Fibroblast of the aortic adventitia (primary cell): ENCODE results near the gene THSD1. TPM values are rescaled to one million over a fixed set of nuclear protein-coding genes. Genes with fewer than 3 reads are reported as not detected.

Source experiments
- DNase-seq: peaks from one replicate; pipeline ENCODE4 v3.0.0-alpha.2; 2010; ENCODE audit warnings: low read depth
- H3K4me3 ChIP-seq: 2 replicates; pipeline ENCODE4 v1.5.1; 2011; ENCODE audit warnings: low read depth, mild to moderate bottlenecking, control low read depth, low read length, moderate library complexity
- total RNA-seq: library from RNA; depleted of rRNA; stranded (reverse); fragments of >200 nt; gene quantifications from 2 replicates; pipeline ENCODE4 v1.2.3, GENCODE V29; 2012; ENCODE audit warnings: low replicate concordance
- TF ChIP-seq, protein P1 (sequence below): IDR thresholded peaks from 2 replicates; pipeline ENCODE4 v1.5.1; 2011; ENCODE audit warnings: mild to moderate bottlenecking, low read length, control low read depth, inconsistent platforms; ENCODE audit not compliant: insufficient read depth

Gene THSD1
- total RNA-seq, 1 donor, result 6.0 TPM

DNA sequence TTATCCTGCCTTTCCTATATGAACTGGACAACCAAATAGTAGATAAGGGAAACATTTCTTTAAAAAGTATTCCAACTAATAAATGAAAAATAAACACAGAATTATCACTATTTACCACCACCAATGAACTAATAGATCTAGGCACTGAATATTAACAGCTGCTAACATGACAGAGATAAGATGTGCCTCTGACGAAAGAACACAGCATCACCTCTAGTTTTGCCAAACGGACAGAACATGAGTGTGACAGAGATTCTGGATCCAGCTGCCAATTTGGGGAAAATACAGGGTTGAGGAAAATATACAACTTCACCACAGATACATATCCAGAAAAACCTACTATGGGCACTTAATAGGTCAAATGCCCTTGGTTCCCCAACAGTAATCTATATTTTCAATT is 26.5 kb upstream of the THSD1 start:
- no peak overlapping the region for H3K4me3 ChIP-seq
- no peak for DNase-seq
- TF ChIP-seq, protein P1, sequence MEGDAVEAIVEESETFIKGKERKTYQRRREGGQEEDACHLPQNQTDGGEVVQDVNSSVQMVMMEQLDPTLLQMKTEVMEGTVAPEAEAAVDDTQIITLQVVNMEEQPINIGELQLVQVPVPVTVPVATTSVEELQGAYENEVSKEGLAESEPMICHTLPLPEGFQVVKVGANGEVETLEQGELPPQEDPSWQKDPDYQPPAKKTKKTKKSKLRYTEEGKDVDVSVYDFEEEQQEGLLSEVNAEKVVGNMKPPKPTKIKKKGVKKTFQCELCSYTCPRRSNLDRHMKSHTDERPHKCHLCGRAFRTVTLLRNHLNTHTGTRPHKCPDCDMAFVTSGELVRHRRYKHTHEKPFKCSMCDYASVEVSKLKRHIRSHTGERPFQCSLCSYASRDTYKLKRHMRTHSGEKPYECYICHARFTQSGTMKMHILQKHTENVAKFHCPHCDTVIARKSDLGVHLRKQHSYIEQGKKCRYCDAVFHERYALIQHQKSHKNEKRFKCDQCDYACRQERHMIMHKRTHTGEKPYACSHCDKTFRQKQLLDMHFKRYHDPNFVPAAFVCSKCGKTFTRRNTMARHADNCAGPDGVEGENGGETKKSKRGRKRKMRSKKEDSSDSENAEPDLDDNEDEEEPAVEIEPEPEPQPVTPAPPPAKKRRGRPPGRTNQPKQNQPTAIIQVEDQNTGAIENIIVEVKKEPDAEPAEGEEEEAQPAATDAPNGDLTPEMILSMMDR, result no peak

DNA sequence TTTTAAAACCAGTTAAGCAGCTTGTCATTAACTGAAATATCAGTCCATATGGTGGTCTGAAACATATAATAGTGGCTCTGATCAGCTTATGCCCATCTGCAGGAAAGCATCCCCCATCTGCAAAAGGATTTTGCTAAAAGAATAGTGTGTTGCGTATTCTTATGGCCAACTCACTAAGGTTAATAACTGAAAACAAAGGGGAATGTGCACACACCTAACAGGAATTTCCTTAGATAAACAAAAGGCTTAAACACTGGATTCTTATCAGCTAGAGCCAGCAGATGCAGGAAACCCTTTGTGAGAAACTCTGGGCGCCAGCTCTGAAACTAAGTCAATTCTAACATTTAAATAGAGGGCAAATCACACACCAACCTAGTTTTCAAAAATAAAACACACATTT is 22.3 kb upstream of the THSD1 start:
- H3K4me3 ChIP-seq, result no peak overlapping the region
- TF ChIP-seq, protein P1, result no peak
- DNase-seq, result peak; percentile 83

DNA sequence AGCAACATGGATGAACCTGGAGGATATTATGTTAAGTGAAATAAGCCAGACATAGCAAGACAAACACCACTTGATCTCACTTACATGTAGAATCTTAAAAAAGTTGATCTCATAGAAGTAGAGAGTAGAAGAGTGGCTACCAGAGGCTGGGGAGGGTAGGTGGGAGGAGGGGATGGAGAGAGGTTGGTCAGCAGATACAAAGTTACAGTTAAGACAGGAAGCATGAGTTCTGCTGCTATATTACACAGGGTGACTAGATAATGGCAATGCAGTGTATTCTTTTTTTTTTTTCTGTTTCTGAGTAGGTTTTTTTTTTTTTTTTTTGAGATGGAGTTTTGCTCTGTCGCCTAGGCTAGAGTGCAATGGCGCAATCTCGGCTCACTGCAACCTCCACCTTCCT is 15.2 kb upstream of the THSD1 start:
- TF ChIP-seq, protein P1, result no peak
- DNase-seq, result no peak
- H3K4me3 ChIP-seq, result no peak overlapping the region

DNA sequence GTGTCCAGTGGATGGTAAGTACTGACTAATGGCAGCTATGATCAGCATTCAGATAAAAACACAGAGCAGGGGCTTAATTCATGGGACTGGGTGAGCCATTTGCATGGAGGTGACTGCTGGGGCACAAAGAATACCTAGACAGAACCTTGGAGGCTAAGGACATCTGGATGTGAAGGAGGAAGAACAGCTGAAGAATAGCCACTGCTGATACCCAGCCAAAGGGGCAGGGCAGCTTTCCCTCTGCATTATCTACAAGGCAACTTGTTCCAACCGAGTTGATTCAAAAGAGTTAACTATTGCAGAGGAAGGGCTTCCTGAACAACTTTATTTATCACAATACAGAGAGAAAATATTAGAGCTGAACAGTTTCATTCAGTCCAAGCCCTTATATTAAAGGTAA is 13.1 kb upstream of the THSD1 start:
- TF ChIP-seq, protein P1, result no peak
- no peak for DNase-seq
- no peak overlapping the region for H3K4me3 ChIP-seq

DNA sequence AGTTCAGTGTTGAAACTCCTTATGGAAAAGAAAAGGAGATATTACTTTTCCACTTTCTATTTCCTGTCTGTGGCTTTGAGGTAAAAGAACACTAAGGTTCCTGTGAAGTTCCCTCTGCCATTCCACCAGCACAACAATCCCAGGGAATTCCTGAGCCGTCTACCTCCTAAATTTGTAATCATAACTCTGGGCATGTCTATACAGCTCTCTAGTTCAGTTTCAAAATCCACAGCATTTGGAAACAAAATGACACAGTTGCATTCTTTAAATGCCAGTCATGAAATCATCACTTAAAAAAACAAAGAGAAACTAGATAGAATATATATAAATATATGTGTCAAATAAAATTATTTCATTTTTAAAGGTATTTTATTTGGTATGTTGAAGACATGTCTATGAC is 9.0 kb upstream of the THSD1 start:
- no peak overlapping the region for H3K4me3 ChIP-seq
- TF ChIP-seq, protein P1, result no peak
- DNase-seq, result peak; percentile 77

DNA sequence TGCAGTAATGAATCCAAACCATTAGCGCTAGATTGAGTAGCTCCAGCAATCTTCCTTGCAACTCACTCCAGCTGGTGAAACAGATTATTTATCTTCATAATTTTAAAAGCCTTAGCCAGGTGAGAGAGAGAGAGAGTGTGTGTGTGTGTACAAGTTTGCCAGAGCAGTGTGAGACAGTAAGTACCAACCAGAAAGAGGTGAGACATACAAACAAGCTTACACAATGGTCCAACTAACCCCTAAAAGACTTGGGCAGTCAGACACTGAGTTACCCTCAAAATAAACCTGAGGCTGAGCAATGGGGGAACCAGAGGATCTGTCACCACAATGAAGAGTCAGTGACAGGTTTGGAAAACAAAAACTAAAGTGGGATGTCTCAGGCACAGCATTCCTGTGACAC is 8.1 kb upstream of the THSD1 start:
- TF ChIP-seq, protein P1, result no peak
- no peak for DNase-seq
- H3K4me3 ChIP-seq, result no peak overlapping the region

DNA sequence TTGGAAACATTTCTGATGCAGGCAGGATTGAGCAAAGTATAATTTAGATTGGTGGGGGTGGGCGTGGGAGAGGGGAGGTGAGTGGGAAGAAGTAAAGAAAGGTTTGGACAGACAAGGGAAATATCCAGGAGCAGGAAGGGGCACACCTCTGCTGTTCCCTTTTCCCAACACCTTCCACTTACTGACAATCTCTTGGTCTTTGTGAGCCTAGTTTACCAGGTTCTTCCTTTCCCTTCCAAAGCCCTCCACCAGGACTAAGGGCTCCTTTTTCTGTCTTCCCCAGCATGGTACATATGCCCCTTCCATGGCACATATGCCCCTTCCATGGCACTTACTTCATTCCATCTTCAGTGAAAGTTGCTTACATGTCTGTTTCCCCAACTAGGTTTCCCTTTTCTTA is 6.2 kb upstream of the THSD1 start:
- TF ChIP-seq, protein P1, result no peak
- no peak for DNase-seq
- no peak overlapping the region for H3K4me3 ChIP-seq
